ENCODE data around the gene PAX2. TPM values are rescaled to one million over a fixed set of nuclear protein-coding genes. Genes with fewer than 3 reads are reported as not detected.

PAX2 gene
- total and polyA plus RNA-seq, 12 donors, result 0.07 to 0.25 (median 0.10) TPM; not detected in 8

DNA sequence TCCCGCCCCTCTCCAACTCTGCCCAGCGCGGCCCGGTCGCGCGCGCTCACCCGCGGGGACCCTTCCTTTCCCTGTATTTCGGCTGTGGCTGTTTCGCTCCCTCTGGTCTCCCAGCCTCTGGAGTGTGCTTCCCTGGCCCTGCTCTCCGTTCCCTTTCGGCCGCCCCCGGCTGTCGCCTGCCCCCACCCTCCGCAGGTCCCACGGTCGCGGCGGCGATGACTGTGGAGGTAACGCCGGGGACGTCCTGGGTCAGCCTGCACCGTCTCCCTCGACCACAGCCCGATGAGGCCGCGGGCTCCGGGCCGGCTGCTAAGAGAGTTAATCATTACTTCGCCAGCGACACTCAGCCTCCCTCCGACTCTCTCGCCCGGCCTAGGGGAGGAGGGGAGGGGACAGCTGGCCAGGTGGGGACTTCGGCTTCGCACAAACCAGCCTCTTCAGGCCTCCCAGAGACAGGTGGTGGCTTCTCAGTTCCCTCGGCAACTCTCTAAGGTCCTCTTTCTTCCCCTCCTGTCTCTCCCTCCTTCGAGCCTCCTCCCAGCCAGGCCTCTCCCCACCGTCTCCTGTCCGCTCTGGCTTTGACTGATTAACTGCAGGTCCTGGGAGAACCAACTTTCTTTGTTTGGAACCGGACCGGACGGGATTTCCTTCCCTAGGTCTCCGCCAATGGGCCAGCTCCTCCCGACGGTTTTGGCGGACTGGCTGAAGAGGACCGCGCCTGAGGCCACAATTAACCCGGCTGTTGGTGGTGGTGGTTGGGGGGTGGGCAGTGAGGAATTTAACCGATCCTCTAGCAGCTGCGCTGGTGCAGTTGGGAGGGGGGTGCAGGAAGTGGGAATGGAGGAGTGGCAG lies 5.6 kb upstream of the PAX2 start:
- no peak overlapping the region for H3K4me3 ChIP-seq
- TF ChIP-seq POLR2A (IDR thresholded peaks at IDR 0.05), result no peak
- TF ChIP-seq, protein P1, sequence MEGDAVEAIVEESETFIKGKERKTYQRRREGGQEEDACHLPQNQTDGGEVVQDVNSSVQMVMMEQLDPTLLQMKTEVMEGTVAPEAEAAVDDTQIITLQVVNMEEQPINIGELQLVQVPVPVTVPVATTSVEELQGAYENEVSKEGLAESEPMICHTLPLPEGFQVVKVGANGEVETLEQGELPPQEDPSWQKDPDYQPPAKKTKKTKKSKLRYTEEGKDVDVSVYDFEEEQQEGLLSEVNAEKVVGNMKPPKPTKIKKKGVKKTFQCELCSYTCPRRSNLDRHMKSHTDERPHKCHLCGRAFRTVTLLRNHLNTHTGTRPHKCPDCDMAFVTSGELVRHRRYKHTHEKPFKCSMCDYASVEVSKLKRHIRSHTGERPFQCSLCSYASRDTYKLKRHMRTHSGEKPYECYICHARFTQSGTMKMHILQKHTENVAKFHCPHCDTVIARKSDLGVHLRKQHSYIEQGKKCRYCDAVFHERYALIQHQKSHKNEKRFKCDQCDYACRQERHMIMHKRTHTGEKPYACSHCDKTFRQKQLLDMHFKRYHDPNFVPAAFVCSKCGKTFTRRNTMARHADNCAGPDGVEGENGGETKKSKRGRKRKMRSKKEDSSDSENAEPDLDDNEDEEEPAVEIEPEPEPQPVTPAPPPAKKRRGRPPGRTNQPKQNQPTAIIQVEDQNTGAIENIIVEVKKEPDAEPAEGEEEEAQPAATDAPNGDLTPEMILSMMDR (IDR thresholded peaks at IDR 0.05), result no peak
- H3K36me3 ChIP-seq (replicated peaks in 1 of 2), result no peaks in the 10 kb centered on the region
- H3K27ac ChIP-seq, result no peak overlapping the region
- DNase-seq, result no peak
- peaks cover 93% of the 10 kb centered on the region for H3K27me3 ChIP-seq
- H3K4me1 ChIP-seq (replicated peaks in 1 of 2), result peaks cover under 1 to 14% of the 10 kb centered on the region in 2 donors
- 5 to 19% (median 8%) methylated on average over 24 to 56 of the region's 56 CpGs for WGBS, 4 donors
- H3K9me3 ChIP-seq (replicated peaks in 1 of 3), result no peaks in the 10 kb centered on the region
- intact Hi-C loops (cut with DNase I), result loop anchor here (5.0 to 10.0 kb wide), 4 partner anchors 67 to 177 kb away; no protein-coding TSS in a partner anchor

DNA sequence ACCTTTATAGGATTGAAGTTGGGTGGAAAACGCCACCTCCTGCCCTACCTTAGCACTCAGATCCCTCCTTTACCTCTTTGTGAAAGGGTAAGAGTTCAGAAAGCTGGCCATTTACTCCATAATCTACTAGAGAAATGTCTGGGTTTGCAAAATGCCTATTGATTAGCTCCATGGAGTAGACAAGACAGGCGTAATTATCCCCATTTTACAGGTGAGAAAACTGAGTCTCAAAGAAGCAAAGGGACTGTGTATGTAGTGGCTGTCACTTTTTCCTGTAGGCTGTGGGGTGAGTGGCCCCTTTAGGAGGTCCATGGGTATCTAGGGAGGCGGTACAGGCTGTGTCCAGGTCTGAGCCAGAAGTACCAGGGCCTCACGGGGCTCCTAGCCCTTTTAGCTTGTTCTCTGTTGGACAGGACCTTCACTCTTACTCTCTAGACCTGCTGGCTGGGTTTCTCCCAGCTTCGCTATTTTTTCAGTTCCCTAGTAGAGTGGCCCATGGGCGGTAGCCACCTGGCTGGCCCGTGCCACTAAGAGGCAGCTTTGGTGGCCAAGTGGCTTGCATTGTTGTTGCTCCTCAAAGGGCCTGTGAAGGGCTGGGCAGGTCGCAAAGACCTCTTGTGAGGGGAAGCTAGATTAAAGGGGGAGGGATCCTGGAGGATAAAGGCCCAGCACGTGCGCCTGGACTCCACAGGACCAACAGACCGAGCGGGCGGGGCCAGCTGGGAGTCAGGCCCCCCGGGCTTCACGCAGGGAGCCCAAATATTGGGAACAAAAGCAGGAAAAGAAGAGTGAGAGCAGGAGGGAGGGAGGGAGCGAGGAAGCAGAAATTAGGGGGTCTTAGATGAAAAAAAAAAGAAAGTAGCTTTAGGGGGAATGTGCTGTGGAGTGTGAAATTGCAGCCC lies 4.7 kb upstream of the PAX2 start:
- Histone ChIP-seq H3K27ac (no peak overlapping the region), H3K36me3 (replicated peaks in 1 of 2) (no peaks in the 10 kb centered on the region), H3K27me3 (peaks cover 89% of the 10 kb centered on the region), H3K9me3 (replicated peaks in 1 of 3) (no peaks in the 10 kb centered on the region), H3K4me1 (replicated peaks in 1 of 2) (peaks cover 11 to 24% of the 10 kb centered on the region in 2 donors), H3K4me3 (no peak overlapping the region)
- TF ChIP-seq, protein P1 (IDR thresholded peaks at IDR 0.05), result no peak
- no peak for TF ChIP-seq POLR2A (IDR thresholded peaks at IDR 0.05)
- intact Hi-C loops (cut with DNase I), result loop anchor here (5.0 to 10.0 kb wide), 4 partner anchors 68 to 178 kb away; no protein-coding TSS in a partner anchor
- no peak for DNase-seq
- WGBS, 4 donors, result 34 to 42% (median 41%) methylated on average over 16 of the region's 16 CpGs

DNA sequence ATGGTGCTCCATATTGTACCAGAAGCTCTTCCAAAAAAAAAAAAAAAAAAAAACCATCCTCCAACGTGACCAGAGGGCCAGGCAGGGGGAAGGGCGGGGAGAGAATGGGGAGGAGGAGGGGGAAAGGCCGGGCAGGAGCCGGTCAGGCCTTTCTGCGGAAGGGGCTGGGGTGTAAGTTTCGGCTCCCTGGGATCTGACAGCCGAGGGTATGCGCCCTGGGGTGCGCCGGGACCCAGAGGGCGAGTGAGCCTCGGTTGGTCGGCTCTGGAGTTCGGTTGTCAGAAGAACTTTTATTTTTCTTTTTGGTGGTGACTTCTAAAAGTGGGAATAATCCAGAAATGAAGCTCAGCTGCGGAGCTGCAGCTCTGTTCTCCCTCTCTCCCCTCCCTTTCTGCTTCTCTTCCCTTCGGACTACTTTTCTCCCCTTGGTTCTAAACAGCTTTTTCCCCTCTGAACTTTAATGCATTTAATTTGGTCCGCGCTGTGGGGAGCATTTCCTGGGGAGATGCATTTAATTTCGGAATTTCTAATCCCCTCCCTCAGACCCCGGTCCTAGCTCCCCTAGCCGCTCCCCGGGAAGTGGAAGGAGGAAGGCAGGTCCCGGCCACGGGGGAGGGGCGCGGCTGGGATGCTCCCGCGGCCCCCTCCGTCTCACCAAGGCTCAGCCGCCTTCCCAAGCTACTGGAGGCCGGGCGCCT lies 3.9 kb upstream of the PAX2 start:
- peaks cover 90% of the 10 kb centered on the region for H3K27me3 ChIP-seq
- no peak for DNase-seq
- intact Hi-C loops (cut with DNase I), result loop anchor here (5.0 to 10.0 kb wide), 4 partner anchors 69 to 179 kb away; no protein-coding TSS in a partner anchor
- H3K36me3 ChIP-seq (replicated peaks in 1 of 2), result no peaks in the 10 kb centered on the region
- no peak overlapping the region for H3K27ac ChIP-seq
- H3K4me3 ChIP-seq, result no peak overlapping the region
- TF ChIP-seq, protein P1 (IDR thresholded peaks at IDR 0.05), result no peak
- TF ChIP-seq POLR2A (IDR thresholded peaks at IDR 0.05), result no peak
- peaks cover 12 to 29% of the 10 kb centered on the region in 2 donors for H3K4me1 ChIP-seq (replicated peaks in 1 of 2)
- H3K9me3 ChIP-seq (replicated peaks in 1 of 3), result no peaks in the 10 kb centered on the region
- WGBS, 4 donors, result 21 to 28% (median 24%) methylated on average over 22 to 32 of the region's 32 CpGs

All from adrenal gland (tissue), 12 donors.